Hematopoietic multipotent progenitor cell treated with erythropoietin and hydrocortisone succinate and interleukin-3 and kit ligand, for 17 days (in vitro differentiated cells): Measurements from ENCODE around the gene LRRC8B.
"Not testable (repeated sequence)": the region's sequence is repeated elsewhere in the genome, so short reads cannot be mapped to it uniquely, and the experiment has no call there.

Experiments
- DNase-seq: peaks from one replicate; pipeline ENCODE4 v3.0.0-alpha.2; 2015; ENCODE audit warnings: low spot score

LRRC8B gene

DNA sequence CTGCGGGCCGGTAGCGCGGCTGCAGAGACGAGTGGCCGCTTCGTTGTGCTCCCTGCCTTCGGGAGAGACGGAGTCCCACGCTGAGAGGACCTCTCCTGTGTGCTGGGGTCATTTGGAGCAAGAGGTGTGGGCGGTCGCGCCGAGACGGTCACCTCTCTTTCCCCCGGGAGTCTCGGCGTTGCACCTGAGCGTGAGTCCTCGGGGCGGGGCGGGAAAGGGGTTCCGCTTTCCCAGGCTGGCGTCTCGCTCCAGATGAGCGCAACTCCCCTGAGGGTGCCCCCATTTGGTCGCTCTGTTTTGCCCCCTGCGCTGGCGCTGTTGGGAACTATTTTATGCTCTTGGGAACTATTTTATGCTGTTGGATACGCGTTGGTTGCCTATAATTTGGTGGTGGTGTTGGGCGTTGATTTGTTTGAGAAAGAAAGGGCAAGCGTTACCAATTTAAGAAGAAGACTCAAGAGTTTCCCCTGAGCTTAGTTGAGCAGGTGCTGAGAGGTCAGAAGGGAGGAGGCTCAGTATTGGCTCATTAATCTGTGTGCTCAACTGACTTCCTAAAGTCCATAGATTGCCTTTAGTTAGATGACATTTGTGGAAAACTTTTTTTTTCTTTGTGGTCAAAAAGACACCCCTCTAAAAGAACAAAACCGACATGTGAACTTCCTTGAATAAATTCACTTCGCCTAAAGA is 683 bp downstream of the LRRC8B start:
- DNase-seq, result peak; percentile 13

DNA sequence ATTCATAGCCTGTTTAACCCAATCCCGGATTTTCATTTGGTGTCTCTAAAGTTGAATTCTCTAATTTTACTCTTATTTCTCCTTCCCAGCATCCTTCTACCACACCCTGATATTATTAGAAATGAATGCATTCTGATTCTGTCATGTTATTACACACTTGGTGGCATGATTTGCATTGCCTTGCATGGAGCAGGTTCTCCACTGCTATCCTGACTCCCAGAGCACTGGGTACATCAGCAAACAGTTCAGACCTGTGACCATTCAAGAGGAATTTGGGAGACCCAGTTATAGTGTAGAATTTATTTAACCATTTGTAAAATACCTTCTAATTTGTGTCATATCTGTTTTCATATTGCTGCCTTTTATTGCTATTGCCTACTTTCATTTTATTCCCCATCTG is 2.6 kb downstream of the LRRC8B start:
- no peak for DNase-seq

DNA sequence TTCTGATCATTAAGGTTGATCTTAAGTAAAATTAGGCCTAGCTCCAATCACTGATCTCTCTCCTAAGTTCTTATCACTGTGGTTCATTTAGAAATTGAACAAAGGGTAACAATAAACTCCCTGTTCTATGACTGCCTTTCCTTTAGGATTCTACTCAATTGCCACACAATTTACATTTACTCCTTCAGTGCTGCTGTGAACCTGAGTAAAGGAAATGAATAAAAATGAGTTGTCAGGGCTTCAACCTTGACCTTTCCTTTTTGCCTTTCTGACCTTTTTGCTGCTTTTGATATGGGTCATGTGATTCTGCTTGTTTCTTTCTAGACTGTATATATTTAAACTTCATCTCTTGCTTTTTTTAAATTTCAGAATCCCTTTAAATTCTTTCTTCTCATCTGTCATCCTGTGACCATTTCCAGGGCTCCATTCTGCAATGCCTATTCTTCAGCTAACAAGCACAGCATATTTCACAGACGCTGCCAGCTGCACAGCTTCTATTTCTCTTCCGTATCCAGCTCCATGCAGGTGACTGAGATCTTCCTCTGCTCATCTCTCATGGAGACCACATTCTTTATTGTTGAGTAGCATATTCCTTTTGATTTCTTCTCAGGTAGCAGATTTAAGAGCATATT is 3.2 kb downstream of the LRRC8B start:
- DNase-seq, result no peak

DNA sequence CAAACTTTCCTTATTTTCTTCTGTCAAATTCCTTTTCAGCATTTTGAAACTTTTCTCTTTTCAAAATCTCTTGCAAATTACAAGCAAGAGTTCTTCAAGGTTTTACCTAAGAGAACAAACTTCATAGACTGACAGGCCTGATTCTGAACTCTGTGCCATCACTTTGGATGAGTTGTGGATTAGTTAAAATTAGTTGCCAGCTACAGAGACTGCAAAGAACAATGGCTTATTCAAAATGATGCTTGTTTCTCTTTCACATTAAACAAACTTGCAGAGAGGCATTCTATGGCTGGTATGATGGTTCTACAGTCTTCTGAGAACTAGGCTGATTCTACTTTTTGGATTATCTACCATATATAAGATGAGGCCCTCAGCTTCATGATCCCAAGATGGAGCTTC is 3.8 kb downstream of the LRRC8B start:
- DNase-seq, result no peak

DNA sequence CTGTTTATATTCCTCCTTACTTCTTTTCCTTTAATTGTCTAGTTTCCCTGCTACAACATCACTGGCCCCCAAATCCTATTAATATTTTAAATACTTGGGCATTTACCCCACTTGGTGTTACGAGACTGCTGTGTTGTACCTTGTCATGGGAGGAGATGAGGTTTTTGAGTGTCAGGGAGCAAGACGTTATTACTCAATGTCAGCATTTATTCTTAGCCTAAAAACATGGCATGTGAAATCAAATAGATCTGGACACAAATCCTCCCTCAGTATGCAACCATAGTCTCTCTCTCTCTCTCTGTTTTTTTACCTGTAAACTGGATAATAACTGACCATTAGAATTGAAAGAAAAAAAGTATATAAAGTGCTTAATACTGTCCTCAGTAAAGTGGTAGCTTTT is 4.6 kb downstream of the LRRC8B start:
- DNase-seq, result no peak

DNA sequence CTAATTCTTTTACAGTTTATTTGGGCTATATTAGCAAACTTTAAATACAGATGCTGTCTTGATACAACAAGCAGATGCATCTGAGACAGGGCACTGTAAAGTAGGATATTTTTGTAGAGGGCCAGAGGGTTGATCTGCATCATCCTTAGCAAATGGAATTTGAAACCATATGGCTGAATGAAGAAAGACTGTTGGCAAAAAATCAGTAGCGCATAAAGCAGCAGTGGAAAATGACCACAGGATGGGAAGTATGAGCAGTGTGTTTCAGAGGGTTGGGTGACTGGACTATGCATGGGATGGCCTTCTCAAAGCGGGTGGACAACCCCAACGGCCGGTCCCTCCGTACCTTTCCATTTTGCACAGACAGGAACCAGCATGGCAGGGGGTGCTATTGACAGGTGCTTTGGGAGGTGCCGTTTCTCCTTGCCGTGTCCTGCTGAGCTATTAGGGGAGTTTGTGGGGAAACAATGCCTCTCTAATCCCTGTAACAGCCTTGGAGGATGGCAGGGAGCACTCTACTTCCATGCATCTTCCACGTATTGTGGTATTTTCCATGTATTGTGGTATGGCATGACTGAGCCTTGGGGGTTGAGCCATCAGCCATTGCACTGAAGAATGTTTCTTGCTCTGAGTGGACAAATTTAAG is 5.9 kb downstream of the LRRC8B start:
- no peak for DNase-seq

DNA sequence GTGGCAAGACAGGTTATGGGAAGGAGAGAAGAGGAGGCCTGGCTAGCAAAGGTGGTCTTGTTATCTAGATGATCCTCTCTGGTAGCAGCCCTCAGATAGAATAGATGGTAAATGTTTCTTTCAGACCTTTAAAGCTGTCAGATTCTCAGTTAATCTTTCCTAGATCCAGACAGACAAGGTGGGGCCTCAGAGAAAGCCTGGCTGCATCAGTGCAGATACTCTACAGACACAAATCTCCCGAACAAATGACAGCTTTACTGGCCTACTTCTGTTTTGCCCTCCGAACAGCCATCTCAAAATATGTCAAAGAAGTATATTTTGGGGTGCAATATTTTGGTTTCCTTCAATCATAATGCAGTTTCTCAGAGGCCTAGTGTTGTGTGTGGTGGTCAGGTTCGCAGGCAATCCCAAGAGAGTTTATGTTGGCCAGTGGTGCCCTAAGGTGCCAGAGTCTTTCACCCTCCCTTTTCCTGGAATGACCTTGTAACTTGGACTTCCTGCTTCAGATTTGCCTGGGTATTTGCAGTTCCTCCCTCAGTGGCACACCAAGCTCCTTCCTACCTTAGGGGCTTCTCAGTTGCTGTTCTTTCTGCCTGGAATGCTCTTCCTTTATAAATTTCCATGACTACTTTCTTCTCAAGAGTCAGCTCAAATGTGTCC is 7.0 kb downstream of the LRRC8B start:
- no peak for DNase-seq

DNA sequence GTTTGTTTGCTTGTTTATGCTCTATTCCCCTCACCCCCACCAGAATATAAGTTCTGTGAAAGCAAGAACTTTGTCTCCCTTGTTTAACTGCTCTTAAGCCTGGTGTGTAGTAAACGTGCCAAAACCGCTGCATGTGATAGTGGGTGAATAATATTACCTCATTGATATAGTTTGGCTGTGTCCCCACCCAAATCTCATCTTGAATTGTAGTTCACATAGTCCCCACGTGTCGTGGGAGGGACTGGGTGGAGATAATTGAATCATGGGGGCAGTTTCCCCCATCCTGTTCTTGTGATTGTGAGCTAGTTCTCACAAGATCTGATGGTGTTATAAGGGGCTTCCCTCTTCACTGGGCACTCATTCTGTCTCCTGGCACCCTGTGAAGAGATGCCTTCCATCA is 7.6 kb downstream of the LRRC8B start:
- no peak for DNase-seq

DNA sequence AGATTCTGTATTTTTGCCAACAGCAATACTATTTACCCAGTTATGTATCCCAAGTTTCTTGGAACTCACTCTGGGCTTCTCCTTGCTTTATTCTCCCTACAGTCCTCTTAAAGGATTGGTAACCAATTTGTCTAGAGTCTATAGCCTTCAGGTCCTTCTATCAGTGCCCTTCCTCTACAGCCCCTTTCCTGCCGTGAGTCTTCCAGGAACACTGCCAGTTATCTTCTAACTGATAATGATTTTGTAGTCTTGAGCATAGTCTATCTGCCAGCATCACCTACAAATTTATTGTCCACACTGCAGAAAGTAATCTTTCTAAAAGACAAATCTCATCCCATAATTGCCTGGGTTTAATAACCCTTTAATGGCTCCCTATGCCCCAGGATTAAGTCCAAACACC is 8.2 kb downstream of the LRRC8B start:
- DNase-seq, result no peak

DNA sequence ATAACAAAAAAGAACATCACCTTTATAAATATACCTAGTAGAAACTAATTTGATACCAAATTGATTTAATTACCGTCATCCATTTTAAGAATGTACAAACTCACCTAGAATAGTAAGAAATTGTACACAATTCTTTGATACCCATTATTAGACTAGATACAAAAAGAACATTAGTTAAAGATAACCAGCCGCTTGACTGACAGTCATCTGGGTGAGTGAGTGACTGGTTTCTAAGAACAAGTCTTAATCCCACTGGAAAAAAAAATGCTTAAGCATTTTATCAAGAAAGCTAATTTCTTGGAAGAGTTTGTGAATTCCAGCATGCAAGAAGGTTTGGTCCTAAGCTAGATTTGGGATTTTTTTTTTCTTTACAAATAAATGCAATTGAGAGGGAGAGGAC is 10.9 kb downstream of the LRRC8B start:
- no peak for DNase-seq

DNA sequence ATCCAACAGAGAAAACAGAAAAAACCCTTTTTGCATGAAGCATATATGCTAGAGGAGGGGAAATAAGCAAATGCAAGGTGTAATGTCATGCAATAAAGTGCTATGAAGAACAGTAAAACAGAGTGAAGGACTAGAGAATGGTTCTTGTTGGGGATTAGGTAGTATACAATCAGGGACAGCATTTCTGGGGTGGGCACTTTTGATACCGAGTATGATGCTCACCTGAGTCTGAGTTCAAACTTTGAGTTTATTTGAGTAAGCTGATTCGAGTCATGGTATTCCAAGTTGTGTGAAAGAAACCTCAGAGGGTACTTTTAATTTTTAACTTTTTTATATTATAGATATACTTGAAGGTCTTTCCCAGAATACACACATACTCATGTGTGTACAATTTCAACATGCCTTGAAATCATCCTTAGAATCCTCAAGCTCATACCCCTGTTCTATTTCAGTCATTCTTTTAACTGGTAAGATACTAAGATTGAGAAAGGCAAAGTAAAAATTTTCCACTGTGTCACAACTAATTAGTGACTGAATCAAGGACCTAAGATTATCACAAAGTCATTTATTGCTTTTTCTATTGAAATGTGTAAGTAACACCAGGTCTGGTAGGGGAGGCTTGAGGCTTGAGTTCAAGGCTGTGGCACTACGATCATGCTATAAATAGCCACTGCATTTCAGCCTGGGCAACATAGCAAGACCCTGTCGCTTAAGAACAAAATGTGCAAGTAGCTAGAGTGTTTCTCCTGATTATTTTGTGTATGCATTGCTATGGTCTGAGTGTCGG is 12.1 kb downstream of the LRRC8B start:
- no peak for DNase-seq

DNA sequence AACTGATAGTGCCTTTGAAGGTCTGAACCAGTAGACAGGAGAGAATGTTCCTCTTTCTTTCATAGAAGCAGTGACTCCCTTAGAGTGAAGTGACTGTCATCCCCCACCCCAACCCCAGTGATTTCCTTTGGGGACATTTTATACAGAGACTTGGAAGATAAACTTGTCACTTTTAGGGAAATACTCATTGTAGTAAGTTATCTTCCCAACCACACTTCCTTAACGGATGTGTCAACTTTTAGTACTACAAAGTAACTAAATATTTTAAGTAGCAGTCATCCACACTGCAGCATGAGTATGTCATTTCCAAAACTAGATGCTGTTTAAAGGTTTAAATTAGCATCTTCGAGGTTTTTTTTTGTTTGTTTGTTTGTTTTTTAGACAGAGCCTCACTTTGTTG is 13.7 kb downstream of the LRRC8B start:
- no peak for DNase-seq

DNA sequence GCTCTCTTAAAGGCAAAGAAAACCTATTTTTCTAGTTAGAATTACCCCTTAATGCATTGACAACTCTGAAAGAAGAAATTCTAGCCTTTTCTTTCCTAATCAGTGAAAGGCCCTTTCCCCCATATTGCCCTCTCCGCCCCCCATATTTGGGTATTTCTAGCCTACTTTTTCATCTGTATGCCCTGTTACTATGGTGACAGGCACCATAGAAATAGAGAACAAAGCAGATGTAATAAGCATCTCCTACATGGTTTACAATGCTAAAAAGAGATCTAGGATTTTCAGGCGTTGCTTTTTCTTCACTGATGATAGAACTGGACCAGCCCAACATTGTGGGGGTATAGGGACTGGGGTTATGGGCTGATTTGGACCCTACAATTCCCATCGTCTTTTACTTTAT is 14.5 kb downstream of the LRRC8B start:
- DNase-seq, result no peak

DNA sequence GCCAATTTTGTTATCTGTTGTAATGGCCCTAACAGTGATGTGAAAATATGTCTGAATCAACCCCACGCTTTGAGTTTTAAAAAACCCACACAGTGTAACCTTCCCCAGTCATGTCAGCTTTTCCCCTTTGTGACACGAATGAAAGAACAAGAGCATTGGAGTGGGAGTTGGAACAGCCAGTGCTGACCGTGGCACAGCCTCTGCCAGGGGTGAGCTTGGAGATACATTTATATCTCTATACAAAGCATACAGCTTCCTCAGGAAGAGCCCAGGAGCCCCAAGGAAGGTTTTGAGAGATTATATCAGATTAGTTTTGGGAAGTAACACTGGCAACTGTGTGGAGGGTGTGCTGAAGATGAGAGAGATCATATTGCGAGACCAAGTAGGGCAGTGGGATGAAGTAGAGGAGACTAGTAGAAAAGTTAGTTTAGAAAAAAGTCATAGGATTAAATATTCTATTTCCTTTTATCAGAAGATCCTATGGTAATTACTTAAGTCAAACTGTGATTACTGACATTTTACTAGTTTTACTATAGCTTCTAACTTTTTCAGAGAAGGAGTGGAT is 15.9 kb downstream of the LRRC8B start:
- DNase-seq, result no peak

DNA sequence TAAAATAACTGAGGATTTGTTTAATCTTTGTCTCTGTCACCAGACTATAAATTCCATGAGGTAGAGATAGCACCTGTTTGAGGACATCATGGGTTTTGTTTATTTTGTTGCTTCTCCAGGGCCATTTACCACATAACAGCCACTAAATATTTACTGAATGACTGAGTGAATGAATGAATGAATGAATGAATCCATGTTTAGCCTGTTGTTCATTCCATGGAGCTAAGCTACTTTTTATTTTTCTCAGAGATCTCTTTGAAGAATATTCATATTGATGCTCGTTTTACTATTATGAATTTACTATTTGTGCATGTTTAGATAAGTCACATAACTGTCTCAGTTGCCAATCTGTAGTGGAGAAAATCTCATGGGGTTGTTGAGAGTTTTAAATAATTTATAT is 17.7 kb downstream of the LRRC8B start:
- DNase-seq, result no peak

DNA sequence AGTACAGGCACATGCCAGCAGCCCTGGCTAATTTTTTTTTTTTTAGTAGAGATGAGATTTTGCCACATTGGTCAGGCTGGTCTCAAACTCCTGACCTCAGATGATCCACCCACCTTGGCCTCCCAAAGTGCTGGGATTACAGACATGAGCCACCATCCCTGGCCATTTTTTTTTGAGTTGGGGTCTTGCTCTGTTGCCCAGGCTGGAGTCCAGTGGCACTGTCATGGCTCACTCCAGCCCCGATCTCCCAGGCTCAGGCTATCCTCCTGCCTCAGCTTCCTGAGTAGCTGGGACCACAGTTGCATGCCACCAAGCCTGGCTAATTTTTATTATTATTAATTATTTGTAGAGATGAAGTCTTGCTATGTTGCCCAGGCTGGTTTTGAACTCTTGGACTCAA is 19.0 kb downstream of the LRRC8B start:
- DNase-seq, result not testable (repeated sequence)

DNA sequence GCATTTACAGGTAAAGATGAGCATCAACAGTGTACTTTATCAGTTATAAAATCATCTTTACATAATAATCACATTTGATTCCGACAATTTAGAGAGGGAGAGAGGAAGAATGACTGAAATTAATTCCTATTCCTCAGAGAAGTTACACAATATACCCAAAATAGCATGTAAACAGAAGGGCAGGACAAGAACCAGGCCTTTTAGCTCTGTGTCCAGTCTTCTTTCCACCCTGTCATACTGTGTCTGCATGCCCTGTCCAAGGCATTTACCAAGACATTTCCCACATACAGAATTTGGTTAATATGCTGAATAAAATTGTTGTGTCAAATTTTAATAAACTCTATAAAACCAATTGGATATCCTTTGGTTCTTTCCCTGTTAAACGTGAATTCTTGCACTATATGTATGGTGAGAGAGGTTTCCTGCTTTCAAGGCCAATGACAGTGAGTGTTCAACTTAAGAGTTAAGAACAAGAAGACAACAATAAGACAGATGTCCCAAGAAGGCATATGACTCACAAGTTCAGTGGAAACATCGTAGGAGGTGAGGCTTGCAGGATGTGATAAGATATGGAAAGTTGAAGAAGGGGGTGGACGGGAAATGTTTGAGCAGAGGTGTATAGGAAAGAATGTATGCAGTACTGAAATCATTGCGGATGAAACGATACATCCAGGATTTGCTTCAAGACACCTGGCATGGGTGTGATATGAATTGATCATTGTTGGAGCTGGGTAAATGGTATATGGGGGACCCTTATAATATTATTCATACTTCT is 20.8 kb downstream of the LRRC8B start:
- DNase-seq, result no peak

DNA sequence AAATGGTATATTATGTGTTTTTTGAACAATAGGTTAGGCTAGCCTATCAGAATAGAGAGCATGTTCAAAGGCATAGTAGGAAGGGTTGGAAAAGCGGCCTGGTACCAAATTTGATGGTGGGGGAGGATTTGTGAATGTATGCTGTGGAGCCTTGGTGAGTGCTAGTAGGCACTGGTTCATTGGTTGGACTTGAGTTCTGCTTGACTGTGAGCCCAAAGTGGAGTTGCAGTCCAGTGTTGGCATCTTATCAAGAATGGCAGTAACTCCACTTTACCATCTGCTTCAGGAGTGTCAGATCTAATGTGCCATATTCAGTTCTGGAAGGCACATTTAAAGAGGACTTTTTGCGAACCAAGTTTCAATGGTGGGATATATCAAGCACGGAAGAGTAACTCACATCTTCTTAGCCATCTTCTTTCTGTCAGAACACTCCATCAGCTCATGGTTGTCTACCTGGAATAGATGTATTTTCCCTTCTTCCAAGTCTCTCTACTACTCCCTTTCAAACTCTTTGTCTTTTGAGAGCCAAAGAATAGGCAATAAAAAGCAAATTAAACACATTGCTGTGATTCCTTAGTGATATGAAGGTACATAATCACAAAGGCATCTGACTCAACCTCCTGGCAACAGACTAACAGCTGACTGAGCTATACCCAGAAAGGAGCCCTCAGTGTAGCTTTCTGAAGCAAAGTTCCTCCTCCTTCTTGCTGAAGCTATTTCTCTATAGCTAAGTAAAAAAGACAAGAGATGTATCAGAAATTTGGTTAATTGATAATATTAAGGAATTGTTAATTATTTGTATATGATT is 21.7 kb downstream of the LRRC8B start:
- DNase-seq, result no peak

DNA sequence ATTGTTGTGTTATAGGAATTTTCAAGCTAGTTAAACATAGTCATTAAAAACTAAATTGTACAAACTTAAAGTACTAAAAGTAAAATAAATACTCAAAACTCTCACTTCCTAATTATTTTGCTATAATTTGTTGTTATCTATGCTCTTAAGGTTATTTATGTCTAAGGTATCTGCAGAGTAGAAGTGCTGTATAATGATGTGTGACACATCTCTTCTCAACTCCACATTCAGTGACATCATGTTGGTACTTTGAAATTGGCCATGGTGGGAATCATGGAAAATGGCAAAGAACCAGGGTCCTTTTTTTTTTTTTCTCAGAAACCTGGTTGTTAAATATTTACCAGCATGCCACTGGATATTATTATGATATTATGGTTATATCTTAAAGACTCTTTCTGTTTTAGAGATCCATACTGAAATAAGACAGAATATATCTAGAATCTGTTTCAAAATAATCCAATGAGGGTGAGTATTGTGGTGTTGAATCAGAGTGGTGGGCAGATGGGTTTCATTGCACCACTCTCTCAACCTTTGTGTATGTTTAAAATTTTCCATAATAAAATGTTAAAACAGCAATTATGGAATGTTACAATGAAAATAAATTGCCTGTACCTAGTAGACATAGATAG is 22.4 kb downstream of the LRRC8B start:
- DNase-seq, result no peak

DNA sequence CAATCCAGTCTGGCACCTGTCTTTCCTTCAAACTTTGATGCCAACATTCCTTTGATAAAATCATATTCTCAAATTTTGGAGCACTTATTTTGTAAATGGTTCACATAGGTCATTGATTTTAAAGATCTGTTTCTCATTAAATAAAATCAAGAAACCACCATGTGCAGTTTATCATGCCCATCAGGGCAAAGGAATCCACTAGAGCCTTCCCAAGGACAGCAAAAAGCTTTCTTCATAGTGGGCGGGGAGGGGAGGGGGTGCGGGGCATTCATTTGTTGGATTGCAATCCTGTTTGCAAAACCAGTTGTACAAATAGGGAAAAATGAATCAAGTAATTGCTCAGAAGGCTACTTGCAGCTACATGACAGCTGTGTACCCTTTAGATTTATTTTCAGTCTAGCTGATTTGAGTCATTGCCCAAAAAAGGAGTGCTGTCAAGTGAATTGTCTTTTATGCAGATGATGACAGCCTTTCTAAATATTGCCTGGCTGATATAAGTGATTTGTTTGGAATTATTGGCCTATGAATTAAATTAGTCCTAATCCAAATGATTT is 23.0 kb downstream of the LRRC8B start:
- no peak for DNase-seq
